Pancreas (tissue), 10 donors: Measurements from ENCODE around the gene KCNQ5. TPM values are rescaled to one million over a fixed set of nuclear protein-coding genes. Genes with fewer than 3 reads are reported as not detected.

Source experiments
- ATAC-seq, 4 donors: fragments of 200-7000 bp; cut with Tn5 transposase; one replicate each; pipeline versions ENCODE4 v1.8.0 to v1.9.1; 2020; ENCODE audit warnings: mild to moderate bottlenecking in 4 of 4, moderate library complexity in 4 of 4
- DNase-seq, 6 donors: peaks; one replicate each; pipeline ENCODE4 v3.0.0-alpha.2; 2020
- FAIRE-seq: peaks from 2 replicates; lab custom pipeline; 2012; peaks lifted over from hg19 to GRCh38; lab: Jason Lieb, UNC
- H3K27ac ChIP-seq, 4 donors: fragments of 200-600 bp; sonication (generic); 1 replicate in 3 of 4; 2 replicates in 1 of 4; pipeline versions ENCODE4 v1.5.0 to v1.8.0; 2020
- H3K27me3 ChIP-seq, 4 donors: fragments of 200-600 bp; one replicate each; pipeline ENCODE4 v1.8.0; 2021
- H3K36me3 ChIP-seq, 3 donors: fragments of 200-600 bp; sonication (generic) in 1 of 3; one replicate each; pipeline versions ENCODE4 v1.5.0 to v1.8.0; 2020 to 2021
- H3K4me1 ChIP-seq, 3 donors: fragments of 200-600 bp; one replicate each; pipeline ENCODE4 v1.8.0; 2021
- H3K4me3 ChIP-seq, 4 donors: fragments of 200-600 bp; sonication (generic) in 2 of 4; one replicate each; pipeline versions ENCODE4 v1.5.0 to v1.8.0; 2020 to 2021
- H3K9me3 ChIP-seq, 4 donors: fragments of 200-600 bp; one replicate each; pipeline ENCODE4 v1.8.0; 2021
- WGBS, 2 donors: extraction: QIAGEN DNeasy Blood & Tissue Kit; methylation state at CpG; one replicate each; pipeline ENCODE4 v1.1.7; 2013; 5-methylcytosine and 5-hydroxymethylcytosine counted together
- intact Hi-C, 3 donors: fragments of 100-400 bp; cut with DNase I; formaldehyde crosslinking; loops; one replicate each; pipeline versions ENCODE4 v1.11.1 to v1.14.2; 2022
- polyA plus RNA-seq, 2 donors: library from polyadenylated mRNA; stranded (reverse); fragments of 200-250 nt; gene quantifications; one replicate each; pipeline ENCODE4 v1.2.3, GENCODE V29; 2013
- total RNA-seq, 6 donors: library from RNA; stranded (reverse); fragmentation: NEBNext Ultra II Directional in 4 of 6; extraction: Animal tissue kit (Norgen Biotek cat#: 25700) in 4 of 6; gene quantifications; one replicate each; pipeline versions ENCODE4 v1.2.1 to v1.2.4, GENCODE V29; 2021 to 2023
- TF ChIP-seq, protein P1 (sequence below), 4 donors: fragments of 200-600 bp; sonication (generic) in 3 of 4; IDR thresholded peaks; one replicate each; pipeline versions ENCODE4 v1.5.0 to v1.8.0; 2021; ENCODE audit warnings: antibody characterized with exemption in 4 of 4
- donor health status: healthy with polysubstance abuse.
- donor health status: DM: no; HTN: no; CAD: no; lungs with moderate emphysema.
- donor health status: DM: no; HTN: no; CAD: no.
- donor health status: control.
- donor health status: control.
- donor health status: Bipolar disorder and iron deficiency.
- donor health status: DM: yes; HTN: yes; CAD: no.
- donor health status: DM: no; HTN: no; CAD: no.
- donor health status: DM: no; HTN: no; CAD: no.
- donor health status: DM: yes; HTN: yes; CAD: no.

KCNQ5 gene
- total and polyA plus RNA-seq, 8 donors: 0.03 to 1.1 (median 0.13) TPM

- Histone ChIP-seq H3K27me3 (peaks cover 0 to 3% (median 0%) of the 10 kb centered on the region in 4 donors), H3K9me3 (no peaks in the 10 kb centered on the region), H3K27ac (no peak overlapping the region), H3K4me1 (no peaks in the 10 kb centered on the region), H3K36me3 (no peaks in the 10 kb centered on the region), H3K4me3 (no peak overlapping the region)
- TF ChIP-seq, protein P1, sequence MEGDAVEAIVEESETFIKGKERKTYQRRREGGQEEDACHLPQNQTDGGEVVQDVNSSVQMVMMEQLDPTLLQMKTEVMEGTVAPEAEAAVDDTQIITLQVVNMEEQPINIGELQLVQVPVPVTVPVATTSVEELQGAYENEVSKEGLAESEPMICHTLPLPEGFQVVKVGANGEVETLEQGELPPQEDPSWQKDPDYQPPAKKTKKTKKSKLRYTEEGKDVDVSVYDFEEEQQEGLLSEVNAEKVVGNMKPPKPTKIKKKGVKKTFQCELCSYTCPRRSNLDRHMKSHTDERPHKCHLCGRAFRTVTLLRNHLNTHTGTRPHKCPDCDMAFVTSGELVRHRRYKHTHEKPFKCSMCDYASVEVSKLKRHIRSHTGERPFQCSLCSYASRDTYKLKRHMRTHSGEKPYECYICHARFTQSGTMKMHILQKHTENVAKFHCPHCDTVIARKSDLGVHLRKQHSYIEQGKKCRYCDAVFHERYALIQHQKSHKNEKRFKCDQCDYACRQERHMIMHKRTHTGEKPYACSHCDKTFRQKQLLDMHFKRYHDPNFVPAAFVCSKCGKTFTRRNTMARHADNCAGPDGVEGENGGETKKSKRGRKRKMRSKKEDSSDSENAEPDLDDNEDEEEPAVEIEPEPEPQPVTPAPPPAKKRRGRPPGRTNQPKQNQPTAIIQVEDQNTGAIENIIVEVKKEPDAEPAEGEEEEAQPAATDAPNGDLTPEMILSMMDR (IDR thresholded peaks at IDR 0.05): no peak
- 45% methylated on average over 2 of the region's 2 CpGs for WGBS, 2 donors
- intact Hi-C loops: no loop called here
- FAIRE-seq (no peak), ATAC-seq (no peak), DNase-seq (no peak)
Measured at GRCh38 chr6:72650081-72650745, 28.3 kb downstream of the KCNQ5 start.

GRCh38 chr6:72651174-72651573 is 29.3 kb downstream of the KCNQ5 start:
- Histone ChIP-seq H3K27ac (no peak overlapping the region), H3K9me3 (no peaks in the 10 kb centered on the region), H3K36me3 (no peaks in the 10 kb centered on the region), H3K4me3 (no peak overlapping the region), H3K4me1 (no peaks in the 10 kb centered on the region), H3K27me3 (peaks cover 0 to 3% (median 0%) of the 10 kb centered on the region in 4 donors)
- 79 to 81% methylated on average over 1 of the region's 1 CpG for WGBS, 2 donors
- ATAC-seq (no peak), FAIRE-seq (no peak), DNase-seq (no peak)
- TF ChIP-seq, protein P1 (IDR thresholded peaks at IDR 0.05): no peak
- intact Hi-C loops: no loop called here

- no peak for FAIRE-seq
- no peaks in the 10 kb centered on the region for H3K36me3 ChIP-seq
Measured at GRCh38 chr6:72651967-72652956, 30.4 kb downstream of the KCNQ5 start.

DNA sequence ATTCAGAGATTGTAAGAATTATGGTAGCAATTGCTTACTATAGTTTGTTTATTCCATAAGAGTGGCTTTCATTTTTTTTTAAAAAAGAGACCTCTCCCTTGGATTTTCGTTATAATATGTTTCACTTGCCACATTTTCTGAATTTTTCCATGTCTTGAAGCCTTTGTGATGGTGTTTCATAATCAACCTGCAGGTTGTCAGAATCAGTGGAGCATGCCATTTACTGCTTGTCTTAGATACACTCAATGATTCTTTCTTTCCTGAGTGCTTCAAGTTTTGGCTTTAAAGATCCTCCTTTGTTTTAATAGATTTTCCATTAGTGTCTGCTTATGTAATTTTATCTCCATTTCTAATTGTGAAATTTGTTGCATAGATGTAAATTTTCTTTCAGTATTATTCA is 31.2 kb downstream of the KCNQ5 start:
- intact Hi-C loops: no loop called here
- Histone ChIP-seq H3K36me3 (no peaks in the 10 kb centered on the region), H3K4me1 (no peaks in the 10 kb centered on the region), H3K4me3 (no peak overlapping the region), H3K9me3 (no peaks in the 10 kb centered on the region), H3K27ac (no peak overlapping the region), H3K27me3 (peaks cover 0 to 3% (median 0%) of the 10 kb centered on the region in 4 donors)
- WGBS, 2 donors: 67 to 69% methylated on average over 1 of the region's 1 CpG
- no peak for ATAC-seq
- FAIRE-seq: no peak
- TF ChIP-seq, protein P1 (IDR thresholded peaks at IDR 0.05): no peak
- DNase-seq: no peak

More at GRCh38 chr6:72651967-72652956, 30.4 kb downstream of the KCNQ5 start:
- 80 to 86% methylated on average over 7 of the region's 7 CpGs for WGBS, 2 donors
- DNase-seq (no peak), ATAC-seq (no peak)
- H3K9me3 ChIP-seq: no peaks in the 10 kb centered on the region
- H3K27ac ChIP-seq: no peak overlapping the region
- H3K4me1 ChIP-seq: no peaks in the 10 kb centered on the region
- H3K4me3 ChIP-seq: no peak overlapping the region
- TF ChIP-seq, protein P1 (IDR thresholded peaks at IDR 0.05): no peak
- H3K27me3 ChIP-seq: peaks cover 0 to 3% (median 0%) of the 10 kb centered on the region in 4 donors
- intact Hi-C loops: no loop called here
